Bronchial epithelial cell (primary cell): ENCODE data around the gene MAP1LC3C. TPM values are rescaled to one million over a fixed set of nuclear protein-coding genes. Genes with fewer than 3 reads are reported as not detected.
A peak's percentile ranks its signal among the peaks of the same experiment; 100 is the strongest.

Source experiments
- DNase-seq: peaks from one replicate; pipeline ENCODE4 v3.0.0-alpha.2; 2010; ENCODE audit warnings: low read depth
- FAIRE-seq: peaks from 2 replicates; lab custom pipeline; 2011; peaks lifted over from hg19 to GRCh38; lab: Jason Lieb, UNC
- H3K27me3 ChIP-seq: 2 replicates; pipeline ENCODE4 v1.5.1; 2011; ENCODE audit warnings: low read length; ENCODE audit not compliant: control insufficient read depth, insufficient read depth
- H3K36me3 ChIP-seq: 2 replicates; pipeline ENCODE4 v1.5.1; 2011; ENCODE audit warnings: low read length; ENCODE audit not compliant: control insufficient read depth, insufficient read depth
- H3K4me3 ChIP-seq: 2 replicates; pipeline ENCODE4 v1.5.1; 2011; ENCODE audit warnings: mild to moderate bottlenecking, low read depth, low read length, control low read depth
- CTCF ChIP-seq: IDR thresholded peaks from 2 replicates; pipeline ENCODE4 v1.5.1; 2011; ENCODE audit warnings: mild to moderate bottlenecking, moderate library complexity, low read length, control low read depth, inconsistent platforms; ENCODE audit not compliant: insufficient read depth, severe bottlenecking
- total RNA-seq: library from RNA; depleted of rRNA; stranded (reverse); fragments of >200 nt; gene quantifications from 2 replicates; pipeline ENCODE4 v1.2.1, GENCODE V29; 2014

Gene MAP1LC3C
- total RNA-seq, 1 donor from 2014 or later, result not detected

GRCh38 chr1:242023805-242024204, 24.9 kb upstream of the MAP1LC3C start:
- FAIRE-seq, result no peak
- no peak overlapping the region for H3K4me3 ChIP-seq
- TF ChIP-seq CTCF, result no peak

DNA sequence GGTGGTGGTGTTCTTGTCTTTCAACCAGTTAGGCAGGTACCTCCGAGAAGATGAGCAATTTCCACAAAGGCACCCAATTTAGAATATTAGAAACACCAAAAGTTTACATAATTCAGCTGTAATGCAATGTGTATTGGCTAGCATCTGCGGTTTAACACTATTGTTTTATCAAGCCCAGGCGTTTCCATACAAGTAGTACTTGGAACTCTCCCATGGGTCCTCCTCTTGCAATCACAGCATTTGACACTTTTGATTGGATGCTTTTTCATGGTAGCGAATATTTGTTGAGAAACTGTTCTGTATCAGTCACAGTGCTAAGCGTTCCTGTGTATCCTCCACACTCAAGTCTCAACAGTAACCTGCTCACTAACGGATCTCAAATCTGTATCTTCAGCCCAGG, 20.1 kb upstream of the MAP1LC3C start:
- no peak overlapping the region for H3K4me3 ChIP-seq
- no peak for FAIRE-seq
- peak; percentile 91 for DNase-seq
- H3K27me3 ChIP-seq, result no peaks in the 10 kb centered on the region
- TF ChIP-seq CTCF, result no peak
- no peaks in the 10 kb centered on the region for H3K36me3 ChIP-seq

More at GRCh38 chr1:242023805-242024204, 24.9 kb upstream of the MAP1LC3C start:
- no peaks in the 10 kb centered on the region for H3K36me3 ChIP-seq
- DNase-seq, result no peak
- H3K27me3 ChIP-seq, result no peaks in the 10 kb centered on the region

DNA sequence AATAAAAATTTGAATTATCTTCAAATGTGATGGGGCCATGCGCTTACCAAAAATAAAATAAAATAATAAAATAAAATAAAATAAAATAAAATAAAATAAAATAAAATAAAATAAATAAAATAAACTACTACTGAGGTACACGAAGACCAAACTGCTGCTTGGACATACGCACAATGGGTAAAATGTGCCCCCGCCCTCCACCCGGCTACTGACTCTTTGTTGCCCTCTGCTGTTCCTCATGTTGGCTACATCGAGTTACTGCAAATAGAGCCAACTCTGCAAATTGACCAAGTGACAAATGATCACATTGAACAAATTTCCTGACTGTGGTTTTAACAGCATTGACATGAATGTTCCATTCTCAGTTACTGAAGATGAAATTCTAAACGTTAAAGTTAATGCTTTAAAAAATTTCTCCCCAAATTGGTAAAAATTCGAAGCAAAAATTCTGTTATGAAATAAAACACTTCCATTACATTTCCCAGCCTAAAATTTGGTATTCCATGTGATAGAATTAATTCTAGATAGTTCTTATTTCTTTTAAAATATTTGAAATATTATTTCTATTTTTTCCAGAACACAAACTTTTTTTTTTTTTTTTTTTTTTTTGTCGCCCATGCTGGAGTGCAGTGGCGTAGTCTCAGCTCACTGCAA, 18.8 kb upstream of the MAP1LC3C start:
- peak; percentile 23 for DNase-seq
- FAIRE-seq, result no peak
- H3K36me3 ChIP-seq, result no peaks in the 10 kb centered on the region

GRCh38 chr1:242016479-242016878, 17.6 kb upstream of the MAP1LC3C start:
- Histone ChIP-seq H3K27me3 (no peaks in the 10 kb centered on the region), H3K4me3 (no peak overlapping the region), H3K36me3 (no peaks in the 10 kb centered on the region)
- FAIRE-seq (no peak), DNase-seq (no peak)
- TF ChIP-seq CTCF, result no peak

More for the DNA sequence above, 18.8 kb upstream of the MAP1LC3C start:
- TF ChIP-seq CTCF, result peak; percentile 62
- Histone ChIP-seq H3K4me3 (no peak overlapping the region), H3K27me3 (no peaks in the 10 kb centered on the region)

DNA sequence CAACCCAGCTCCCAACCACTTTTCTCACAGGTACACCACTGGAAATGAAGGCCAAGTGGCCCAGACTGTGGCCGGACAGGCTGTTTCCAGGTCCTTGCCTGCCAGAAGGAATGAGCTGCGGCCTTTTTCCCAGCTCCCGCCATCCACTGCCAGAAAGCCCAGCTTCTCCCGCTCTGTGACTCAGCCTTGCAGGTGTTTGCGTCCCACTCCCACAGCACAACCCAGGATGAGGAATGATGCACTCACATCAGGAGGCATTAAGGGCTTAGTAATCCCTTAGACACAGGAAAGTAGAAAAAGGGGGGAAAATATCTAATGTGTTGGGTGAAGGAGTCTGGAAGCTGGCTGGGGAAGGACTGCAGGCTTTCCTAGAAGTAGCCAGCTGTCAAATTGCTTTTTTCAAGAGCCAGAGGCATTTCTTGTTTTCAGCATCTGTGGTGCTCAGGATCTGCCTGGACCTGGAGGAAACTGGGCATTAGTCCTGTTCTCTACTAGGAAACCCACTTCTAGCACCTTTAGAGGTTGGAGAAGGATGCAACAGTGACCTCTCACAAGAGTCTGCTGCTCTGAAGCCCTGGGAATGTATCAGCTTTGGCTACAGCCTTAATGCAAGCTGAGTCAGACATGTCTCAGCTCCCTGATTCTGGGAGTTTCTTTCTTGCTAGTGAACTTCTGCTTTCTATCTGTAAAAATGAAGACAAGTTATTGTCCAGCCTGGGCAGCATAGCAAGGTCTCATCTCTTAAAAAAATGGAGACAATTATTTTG, 13.2 kb upstream of the MAP1LC3C start:
- Histone ChIP-seq H3K27me3 (no peaks in the 10 kb centered on the region), H3K36me3 (no peaks in the 10 kb centered on the region), H3K4me3 (no peak overlapping the region)
- no peak for DNase-seq
- TF ChIP-seq CTCF, result no peak
- no peak for FAIRE-seq
